HepG2 (cell line): ENCODE data around the gene AUH. TPM values are rescaled to one million over a fixed set of nuclear protein-coding genes. Genes with fewer than 3 reads are reported as not detected.
A peak's percentile ranks its signal among the peaks of the same experiment; 100 is the strongest.

Experiments used
- ATAC-seq: fragments of 200-7000 bp; cut with Tn5 transposase; 3 replicates; pipeline ENCODE4 v1.9.1; 2020; ENCODE audit warnings: mild to moderate bottlenecking, moderate library complexity
- BruUV-seq: library from RNA; stranded (reverse); fragments of 400-500 nt; replicated peaks from 2 replicates; lab custom pipeline; 2021; lab: Mats Ljungman, UMichigan
- CTCF ChIA-PET: fragments of 300-600 bp; formaldehyde crosslinking; extraction: SDS; loops from one replicate; lab custom pipeline; 2021; ENCODE audit warnings: low total read pairs, inconsistent platforms, low intra/inter-chr PET ratio; lab: Yijun Ruan, JAX
- POLR2A ChIA-PET: fragments of 350-600 bp; sonication (Branson Sonifier 250); formaldehyde crosslinking; loops from one replicate; lab custom pipeline; 2020; ENCODE audit warnings: antibody characterized with exemption, inconsistent platforms; lab: Yijun Ruan, JAX
- DNase-seq: peaks from one replicate; pipeline ENCODE4 v3.0.0-alpha.2; 2015; ENCODE audit warnings: low spot score
- FAIRE-seq: peaks from 3 replicates; lab custom pipeline; 2011; peaks lifted over from hg19 to GRCh38; lab: Jason Lieb, UNC
- H2AFZ ChIP-seq: one replicate; pipeline ENCODE4 v1.6.1; 2011; ENCODE audit warnings: low read length, inconsistent platforms
- H3K27ac ChIP-seq: fragments of 300-600 bp; 3 replicates; pipeline ENCODE4 v1.8.0; 2011; ENCODE audit warnings: mixed run types, mild to moderate bottlenecking, mixed read lengths, low read length, inconsistent platforms; ENCODE audit not compliant: insufficient read depth; ENCODE audit errors: extremely low read length
- H3K27me3 ChIP-seq, 2 experiments: fragments of 200-600 bp in 1 of 2; 2 replicates in 1 of 2; 3 replicates in 1 of 2; pipeline versions ENCODE4 v1.6.0 to v1.8.0; 2011; ENCODE audit warnings: low read length in 2 of 2, mild to moderate bottlenecking in 2 of 2, moderate library complexity in 2 of 2, inconsistent platforms in 1 of 2; ENCODE audit not compliant: insufficient read depth in 2 of 2, control insufficient read depth in 1 of 2
- H3K36me3 ChIP-seq, 2 experiments: fragments of 200-600 bp in 1 of 2; replicated peaks in 1 of 2; 2 replicates in 1 of 2; 3 replicates in 1 of 2; pipeline versions ENCODE4 v1.5.1 to v1.8.0; 2011; ENCODE audit warnings: low read length in 2 of 2, inconsistent platforms in 1 of 2; ENCODE audit not compliant: insufficient read depth in 2 of 2, control insufficient read depth in 1 of 2
- H3K4me1 ChIP-seq: 2 replicates; pipeline ENCODE4 v1.5.1; 2012; ENCODE audit warnings: low read length, inconsistent platforms; ENCODE audit not compliant: insufficient read depth
- H3K4me2 ChIP-seq: 2 replicates; pipeline ENCODE4 v1.6.0; 2011; ENCODE audit warnings: low read depth, low read length, inconsistent platforms
- H3K4me3 ChIP-seq, 3 experiments: fragments of 200-600 bp in 1 of 3; sonication (generic), shearing (Covaris generic) in 1 of 3; replicated peaks in 1 of 3; 2 replicates each; pipeline ENCODE4 v1.5.1; 2011 to 2016; ENCODE audit warnings: low read length in 3 of 3, inconsistent platforms in 2 of 3, low read depth in 2 of 3, mild to moderate bottlenecking in 2 of 3, control low read depth in 1 of 3, mixed read lengths in 1 of 3; ENCODE audit not compliant: insufficient read depth in 1 of 3
- H3K79me2 ChIP-seq: one replicate; pipeline ENCODE4 v1.6.1; 2011; ENCODE audit warnings: low read length, inconsistent platforms; ENCODE audit not compliant: insufficient read depth
- H3K9ac ChIP-seq: 2 replicates; pipeline ENCODE4 v1.6.0; 2011; ENCODE audit warnings: mild to moderate bottlenecking, low read depth, low read length, inconsistent platforms; ENCODE audit not compliant: insufficient read depth
- H3K9me3 ChIP-seq: 2 replicates; pipeline ENCODE4 v1.5.1; 2012; ENCODE audit warnings: mild to moderate bottlenecking, low read length
- H4K20me1 ChIP-seq: 2 replicates; pipeline ENCODE4 v1.6.0; 2011; ENCODE audit warnings: inconsistent platforms, mild to moderate bottlenecking, low read length, moderate library complexity; ENCODE audit not compliant: insufficient read depth
- DR1 ChIP-seq: sonication (generic); formaldehyde crosslinking; IDR thresholded peaks from 2 replicates; pipeline ENCODE4 v1.8.0; 2021; ENCODE audit warnings: mild to moderate bottlenecking, missing genetic modification reagents, inconsistent platforms
- JDP2 ChIP-seq: sonication (generic); formaldehyde crosslinking; IDR thresholded peaks from 2 replicates; pipeline ENCODE4 v1.8.1; 2022; ENCODE audit warnings: missing genetic modification reagents, borderline replicate concordance
- KDM1A ChIP-seq: IDR thresholded peaks from 2 replicates; pipeline ENCODE4 v1.6.1; 2016; ENCODE audit warnings: missing compliant biosample characterization
- MTA1 ChIP-seq: sonication (generic); formaldehyde crosslinking; IDR thresholded peaks from 2 replicates; pipeline ENCODE4 v1.4.0; 2020; ENCODE audit warnings: missing genetic modification reagents, mild to moderate bottlenecking, borderline replicate concordance
- PHF5A ChIP-seq: IDR thresholded peaks from one replicate; pipeline ENCODE4 v1.6.1; 2018; ENCODE audit warnings: low read depth, missing genetic modification reagents; ENCODE audit not compliant: unreplicated experiment
- REXO4 ChIP-seq: sonication (generic); formaldehyde crosslinking; IDR thresholded peaks from 2 replicates; pipeline ENCODE4 v1.8.0; 2022; ENCODE audit warnings: missing genetic modification reagents, mild to moderate bottlenecking, borderline replicate concordance
- SMC3 ChIP-seq: IDR thresholded peaks from 2 replicates; pipeline ENCODE4 v1.6.1; 2011; ENCODE audit warnings: low read length, improper control_type of control experiment
- SP1 ChIP-seq, 2 experiments: fragments of 450-650 bp in 1 of 2; sonication (generic) in 1 of 2; formaldehyde crosslinking in 1 of 2; IDR thresholded peaks; 2 replicates each; pipeline versions ENCODE4 v1.4.0 to v1.6.1; 2016 to 2020; ENCODE audit warnings: missing genetic modification reagents in 1 of 2
- TEAD2 ChIP-seq: sonication (generic); formaldehyde crosslinking; IDR thresholded peaks from 2 replicates; pipeline ENCODE4 v1.9.0; 2021; ENCODE audit warnings: missing genetic modification reagents
- WIZ ChIP-seq: sonication (generic); formaldehyde crosslinking; IDR thresholded peaks from 2 replicates; pipeline ENCODE4 v1.5.1; 2020; ENCODE audit warnings: mild to moderate bottlenecking, missing genetic modification reagents
- ZKSCAN5 ChIP-seq: sonication (generic); formaldehyde crosslinking; IDR thresholded peaks from 2 replicates; pipeline ENCODE4 v1.5.1; 2020; ENCODE audit warnings: mild to moderate bottlenecking, missing genetic modification reagents
- ZNF205 ChIP-seq: IDR thresholded peaks from 2 replicates; pipeline ENCODE4 v1.6.1; 2018; ENCODE audit warnings: missing biosample characterization, missing genetic modification reagents
- ZNF207 ChIP-seq: fragments of 450-650 bp; IDR thresholded peaks from 2 replicates; pipeline ENCODE4 v1.6.1; 2016; ENCODE audit warnings: antibody characterized with exemption, borderline replicate concordance
- ZNF256 ChIP-seq: sonication (generic); formaldehyde crosslinking; conservative IDR thresholded peaks from 2 replicates; pipeline ENCODE4 v1.4.0; 2020; ENCODE audit warnings: missing genetic modification reagents
- ZNF431 ChIP-seq: sonication (generic); formaldehyde crosslinking; IDR thresholded peaks from 2 replicates; pipeline ENCODE4 v1.9.0; 2022; ENCODE audit warnings: missing genetic modification reagents, low read depth, mild to moderate bottlenecking, borderline replicate concordance
- ZSCAN20 ChIP-seq: sonication (generic); formaldehyde crosslinking; IDR thresholded peaks from 2 replicates; pipeline ENCODE4 v1.4.0; 2020; ENCODE audit warnings: missing genetic modification reagents, mild to moderate bottlenecking, borderline replicate concordance
- WGBS: methylation state at CpG from one replicate; pipeline ENCODE4 v1.1.6; 2017; ENCODE audit warnings: low lambda C conversion rate; 5-methylcytosine and 5-hydroxymethylcytosine counted together
- in situ Hi-C: cut with HindIII; loops from 2 replicates; pipeline ENCODE4 v1.10.0; 2017; ENCODE audit warnings: low pct_unique_long_range_greater_than_20kb; ENCODE audit not compliant: extremely low pct_ligation_motif_present
- intact Hi-C: fragments of 100-400 bp; cut with micrococcal nuclease; formaldehyde crosslinking; loops from one replicate; pipeline ENCODE4 v1.10.0; 2022; ENCODE audit not compliant: unreplicated experiment
- polyA plus RNA-seq, 8 experiments: library from polyadenylated mRNA; depleted of rRNA in 3 of 8; stranded (reverse) in 7 of 8; unstranded in 1 of 8; fragments of >200 nt; fragmentation: Illumina TruSeq in 4 of 8; extraction: Trizol in 4 of 8; gene quantifications; 2 replicates each; pipeline versions ENCODE4 v1.2.1 to v1.2.3, GENCODE V29; 2011 to 2016; ENCODE audit warnings: low read depth in 4 of 8, missing spikeins in 1 of 8, mixed read lengths in 1 of 8; ENCODE audit not compliant: insufficient read depth in 1 of 8
- total RNA-seq, 5 experiments: library from RNA; depleted of rRNA; stranded (reverse); fragments of >200 nt; fragmentation: Illumina TruSeq; extraction: Trizol; gene quantifications; 2 replicates each; pipeline ENCODE4 v1.2.3, GENCODE V29; 2016; ENCODE audit warnings: low read depth in 1 of 5
- TF ChIP-seq, protein P1 (sequence below), 2 experiments: fragments of 450-650 bp in 1 of 2; sonication (generic) in 1 of 2; formaldehyde crosslinking; IDR thresholded peaks; 2 replicates each; pipeline versions ENCODE4 v1.5.0 to v1.8.0; 2020 to 2022; ENCODE audit warnings: mild to moderate bottlenecking in 1 of 2, missing genetic modification reagents in 1 of 2
- TF ChIP-seq, protein P2 (sequence below): sonication (generic); formaldehyde crosslinking; IDR thresholded peaks from 2 replicates; pipeline ENCODE4 v1.4.0; 2020; ENCODE audit warnings: mild to moderate bottlenecking, missing genetic modification reagents
- TF ChIP-seq, protein P3 (sequence below): IDR thresholded peaks from 2 replicates; pipeline ENCODE4 v1.6.1; 2016; ENCODE audit warnings: mild to moderate bottlenecking, missing biosample characterization, missing genetic modification reagents
- TF ChIP-seq, protein P4 (sequence below): sonication (generic); formaldehyde crosslinking; IDR thresholded peaks from 2 replicates; pipeline ENCODE4 v1.8.1; 2023; ENCODE audit warnings: mild to moderate bottlenecking, inconsistent platforms, moderate library complexity, missing genetic modification reagents, borderline replicate concordance

AUH gene
- total and polyA plus RNA-seq, 2 of the 13 experiments (the other 11 are each of a cell fraction or from before 2014, with no cell fraction given) = 25.8 to 31.9 TPM

DNA sequence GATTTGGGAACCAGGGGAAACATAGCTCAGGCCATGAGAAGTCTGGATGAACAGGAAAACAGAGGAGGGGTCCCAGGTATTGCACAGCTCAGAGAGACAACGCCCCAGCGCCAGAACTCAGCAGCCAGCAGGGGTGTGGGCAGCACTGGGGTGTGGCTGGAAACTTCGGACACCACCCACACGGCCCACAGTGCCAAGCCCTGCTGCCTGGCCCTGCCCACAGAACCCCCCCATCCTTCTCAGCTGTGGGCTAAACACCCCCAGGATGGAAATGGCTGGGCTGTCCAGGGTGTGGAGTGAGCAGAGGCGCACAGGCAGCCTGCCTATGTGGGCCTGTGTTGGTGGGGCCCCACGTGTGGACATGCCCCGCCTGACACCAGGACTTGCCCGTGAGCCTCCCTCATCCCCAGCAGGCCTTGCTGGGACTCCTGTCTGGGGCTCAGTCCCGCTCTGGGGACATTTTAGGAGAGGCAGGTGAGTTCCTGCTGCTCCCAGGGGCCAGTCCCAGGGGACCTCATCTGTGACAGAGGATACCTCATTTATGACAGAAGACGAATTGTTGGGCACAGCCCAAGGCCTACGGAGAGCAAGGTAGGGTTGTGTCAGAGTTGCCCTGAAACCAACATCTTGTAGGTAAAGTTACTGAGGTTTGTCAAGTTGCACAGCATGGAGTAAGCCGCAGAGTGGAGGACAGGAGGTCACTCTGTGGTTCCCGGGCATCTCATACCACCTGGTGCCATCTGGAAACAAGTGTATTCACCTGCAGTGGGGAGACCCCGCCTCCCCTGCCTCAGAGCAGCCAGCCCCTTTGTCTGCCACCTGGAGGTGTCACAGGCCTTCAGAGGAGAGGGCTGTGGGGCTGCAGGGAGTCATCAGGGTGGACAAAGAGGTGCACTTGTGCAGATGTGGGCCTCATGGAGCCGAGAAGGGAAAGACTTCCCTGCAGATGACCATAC lies 183.2 kb downstream of the AUH start:
- no peak overlapping the region for H3K27ac ChIP-seq
- POLR2A ChIA-PET = interaction anchor here (0.8 to 1.3 kb wide), 2 partner anchors 8 to 14 kb away, joined by 3 read pairs; no protein-coding TSS in a partner anchor
- FAIRE-seq = no peak

More for the DNA sequence above, 183.2 kb downstream of the AUH start:
- Histone ChIP-seq H3K79me2 (no peaks in the 10 kb centered on the region), H3K4me2 (no peak overlapping the region), H3K27me3 (no peaks in the 10 kb centered on the region), H3K9ac (no peak overlapping the region), H3K4me3 (no peak overlapping the region), H3K9me3 (no peaks in the 10 kb centered on the region), H3K36me3 (no peaks in the 10 kb centered on the region), H4K20me1 (no peaks in the 10 kb centered on the region), H2AFZ (no peak overlapping the region), H3K4me1 (peaks cover 25% of the 10 kb centered on the region)
- CTCF ChIA-PET = no interaction called here
- BruUV-seq = no TSS peak
- DNase-seq = no peak
- intact Hi-C loops (no loop called here), in situ Hi-C loops (no loop called here)
- WGBS = 89% methylated on average over 9 of the region's 15 CpGs
- peak; percentile 30; the same call in 2 of the 3 replicates for ATAC-seq
- TF ChIP-seq, protein P1, sequence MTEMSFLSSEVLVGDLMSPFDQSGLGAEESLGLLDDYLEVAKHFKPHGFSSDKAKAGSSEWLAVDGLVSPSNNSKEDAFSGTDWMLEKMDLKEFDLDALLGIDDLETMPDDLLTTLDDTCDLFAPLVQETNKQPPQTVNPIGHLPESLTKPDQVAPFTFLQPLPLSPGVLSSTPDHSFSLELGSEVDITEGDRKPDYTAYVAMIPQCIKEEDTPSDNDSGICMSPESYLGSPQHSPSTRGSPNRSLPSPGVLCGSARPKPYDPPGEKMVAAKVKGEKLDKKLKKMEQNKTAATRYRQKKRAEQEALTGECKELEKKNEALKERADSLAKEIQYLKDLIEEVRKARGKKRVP (CRISPR knock-in tag; IDR thresholded peaks at IDR 0.05) = no peak
- no peak for TF ChIP-seq WIZ
- no peak for TF ChIP-seq KDM1A (CRISPR knock-in tag)
- TF ChIP-seq ZNF205 = no peak
- TF ChIP-seq TEAD2 (CRISPR knock-in tag) = no peak
- TF ChIP-seq SP1 (IDR thresholded peaks at IDR 0.05) = no peak
- no peak for TF ChIP-seq SP1 (CRISPR knock-in tag; IDR thresholded peaks at IDR 0.05)
- TF ChIP-seq ZKSCAN5 (CRISPR knock-in tag) = no peak
- TF ChIP-seq ZNF431 (CRISPR knock-in tag) = no peak
- TF ChIP-seq ZNF207 = no peak
- TF ChIP-seq, protein P2, sequence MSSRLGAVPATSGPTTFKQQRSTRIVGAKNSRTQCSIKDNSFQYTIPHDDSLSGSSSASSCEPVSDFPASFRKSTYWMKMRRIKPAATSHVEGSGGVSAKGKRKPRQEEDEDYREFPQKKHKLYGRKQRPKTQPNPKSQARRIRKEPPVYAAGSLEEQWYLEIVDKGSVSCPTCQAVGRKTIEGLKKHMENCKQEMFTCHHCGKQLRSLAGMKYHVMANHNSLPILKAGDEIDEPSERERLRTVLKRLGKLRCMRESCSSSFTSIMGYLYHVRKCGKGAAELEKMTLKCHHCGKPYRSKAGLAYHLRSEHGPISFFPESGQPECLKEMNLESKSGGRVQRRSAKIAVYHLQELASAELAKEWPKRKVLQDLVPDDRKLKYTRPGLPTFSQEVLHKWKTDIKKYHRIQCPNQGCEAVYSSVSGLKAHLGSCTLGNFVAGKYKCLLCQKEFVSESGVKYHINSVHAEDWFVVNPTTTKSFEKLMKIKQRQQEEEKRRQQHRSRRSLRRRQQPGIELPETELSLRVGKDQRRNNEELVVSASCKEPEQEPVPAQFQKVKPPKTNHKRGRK (CRISPR knock-in tag) = no peak
- TF ChIP-seq MTA1 (CRISPR knock-in tag) = no peak
- no peak for TF ChIP-seq PHF5A (CRISPR knock-in tag)
- TF ChIP-seq, protein P3, sequence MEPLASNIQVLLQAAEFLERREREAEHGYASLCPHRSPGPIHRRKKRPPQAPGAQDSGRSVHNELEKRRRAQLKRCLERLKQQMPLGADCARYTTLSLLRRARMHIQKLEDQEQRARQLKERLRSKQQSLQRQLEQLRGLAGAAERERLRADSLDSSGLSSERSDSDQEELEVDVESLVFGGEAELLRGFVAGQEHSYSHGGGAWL (CRISPR knock-in tag) = no peak
- TF ChIP-seq JDP2 = no peak
- TF ChIP-seq SMC3 = no peak
- TF ChIP-seq ZNF256 (CRISPR knock-in tag) = no peak
- TF ChIP-seq, protein P4, sequence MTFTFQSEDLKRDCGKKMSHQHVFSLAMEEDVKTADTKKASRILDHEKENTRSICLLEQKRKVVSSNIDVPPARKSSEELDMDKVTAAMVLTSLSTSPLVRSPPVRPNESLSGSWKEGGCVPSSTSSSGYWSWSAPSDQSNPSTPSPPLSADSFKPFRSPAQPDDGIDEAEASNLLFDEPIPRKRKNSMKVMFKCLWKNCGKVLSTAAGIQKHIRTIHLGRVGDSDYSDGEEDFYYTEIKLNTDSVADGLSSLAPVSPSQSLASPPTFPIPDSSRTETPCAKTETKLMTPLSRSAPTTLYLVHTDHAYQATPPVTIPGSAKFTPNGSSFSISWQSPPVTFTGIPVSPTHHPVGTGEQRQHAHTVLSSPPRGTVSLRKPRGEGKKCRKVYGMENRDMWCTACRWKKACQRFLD (CRISPR knock-in tag) = no peak
- no peak for TF ChIP-seq REXO4
- no peak for TF ChIP-seq ZSCAN20 (CRISPR knock-in tag)
- no peak for TF ChIP-seq DR1 (CRISPR knock-in tag)
